Ecto neural progenitor cell (in vitro differentiated cells): ENCODE results near the gene FLT4.

Experiments
- DNase-seq: peaks from one replicate; pipeline ENCODE4 v3.0.0-alpha.2; 2018; ENCODE audit warnings: low spot score

FLT4 gene

DNA sequence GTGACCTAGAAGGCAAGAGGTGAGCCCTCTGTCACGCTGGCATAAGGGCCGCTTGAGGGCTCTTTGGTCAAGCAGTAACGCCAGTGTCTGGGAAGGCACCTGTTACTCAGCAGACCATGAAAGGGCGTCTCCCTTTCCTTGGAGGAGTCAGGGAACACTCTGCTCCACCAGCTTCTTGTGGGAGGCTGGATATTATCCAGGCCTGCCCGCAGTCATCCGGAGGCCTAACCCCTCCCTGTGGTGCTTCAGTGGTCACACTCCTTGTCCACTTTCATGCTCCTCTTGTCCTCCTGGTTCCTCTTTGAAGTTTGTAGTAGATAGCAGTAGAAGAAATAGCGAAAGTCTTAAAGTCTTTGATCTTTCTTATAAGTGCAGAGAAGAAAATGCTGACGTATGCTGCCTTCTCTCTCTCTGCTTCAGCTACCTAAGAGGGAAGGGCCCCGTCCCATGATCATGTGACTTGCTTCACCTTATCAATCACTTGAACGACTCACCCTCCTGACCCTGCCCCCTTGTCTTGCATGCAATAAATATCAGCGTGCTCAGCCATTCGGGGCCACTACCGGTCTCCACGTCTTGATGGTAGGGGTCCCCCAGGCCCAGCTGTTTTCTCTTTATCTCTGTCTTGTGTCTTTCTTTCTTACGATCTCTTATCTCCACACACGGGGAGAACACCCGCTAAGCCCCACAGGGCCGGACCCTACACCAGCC, 41.4 kb downstream of the FLT4 start:
- no peak for DNase-seq

GRCh38 chr5:180606215-180606785, 43.1 kb downstream of the FLT4 start:
- DNase-seq: no peak

GRCh38 chr5:180605554-180606214, 43.7 kb downstream of the FLT4 start:
- DNase-seq: peak; percentile 70

DNA sequence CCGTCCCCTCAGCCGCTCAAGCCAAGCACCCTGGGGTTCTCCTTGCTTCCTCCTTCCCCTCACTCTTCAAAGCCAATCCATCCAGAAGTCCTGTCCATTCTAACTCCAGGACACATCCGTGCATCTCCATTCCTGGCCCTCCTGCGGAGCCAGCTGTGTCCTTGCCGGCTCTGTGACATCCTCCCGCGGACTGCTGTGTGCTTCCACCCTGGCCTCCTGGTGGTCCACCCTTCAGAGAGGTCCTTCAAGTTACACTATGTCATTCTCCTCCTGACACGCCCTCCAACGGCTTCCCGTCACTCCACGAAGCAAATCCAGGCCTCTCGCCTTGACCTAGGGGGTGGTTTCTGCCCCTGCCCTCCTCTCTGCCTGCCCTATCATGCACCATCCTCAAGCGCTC, 45.1 kb downstream of the FLT4 start:
- DNase-seq: no peak

DNA sequence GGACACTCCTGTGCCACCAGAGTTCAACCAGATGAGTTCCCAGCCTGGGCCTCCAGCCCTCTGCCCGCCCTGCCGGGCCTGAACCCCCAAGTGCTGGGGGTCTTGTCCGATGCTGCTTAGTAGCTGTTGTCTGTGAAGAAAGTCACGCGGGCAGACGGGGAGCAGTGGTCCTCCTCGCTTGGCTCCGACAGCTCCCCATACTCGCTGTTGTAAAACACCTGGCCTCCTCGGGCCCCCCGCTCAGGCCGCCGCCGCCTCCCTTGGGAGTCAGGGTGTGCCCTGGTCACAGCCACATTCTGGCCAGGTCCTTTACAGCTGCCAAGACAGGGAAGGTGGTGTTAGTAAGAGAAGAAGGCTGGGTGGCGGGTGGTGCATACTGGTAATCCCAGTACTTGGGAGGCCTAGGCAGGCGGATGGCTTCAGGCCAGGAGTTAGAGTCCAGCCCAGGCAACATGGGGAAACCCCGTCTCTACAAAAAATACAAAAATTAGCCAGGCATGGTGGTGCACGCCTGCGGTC, 46.3 kb downstream of the FLT4 start:
- no peak for DNase-seq

DNA sequence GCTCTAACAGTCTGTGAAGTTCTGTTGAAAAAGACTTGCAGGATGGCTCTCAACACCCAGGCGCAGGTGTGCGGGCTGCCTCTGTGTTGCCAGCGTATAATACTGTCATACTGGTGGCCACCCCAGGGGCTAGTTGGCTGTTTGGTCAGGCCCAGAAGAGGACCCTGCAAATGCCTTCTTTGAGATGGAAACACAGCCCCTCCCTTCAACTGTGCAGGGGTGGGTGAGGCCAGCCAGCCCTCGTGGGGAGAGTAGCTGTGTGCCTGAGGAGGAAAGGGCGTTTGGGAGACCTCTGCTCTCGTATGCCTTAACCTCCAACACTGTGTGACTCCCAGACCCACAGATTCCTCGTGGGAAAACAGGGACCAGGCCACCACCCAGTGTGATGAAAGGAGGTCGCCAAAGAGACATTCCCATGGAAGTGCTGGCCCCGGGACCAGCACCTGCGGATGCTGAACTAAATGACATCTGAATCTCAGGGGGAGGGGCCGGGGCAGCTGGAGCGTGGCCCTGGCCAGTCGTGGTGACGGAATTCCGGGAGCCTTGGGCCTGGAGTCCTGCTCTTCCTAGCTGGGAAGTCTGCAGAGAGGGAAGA, 46.8 kb downstream of the FLT4 start:
- DNase-seq: no peak

GRCh38 chr5:180601591-180602480, 47.6 kb downstream of the FLT4 start:
- DNase-seq: no peak

DNA sequence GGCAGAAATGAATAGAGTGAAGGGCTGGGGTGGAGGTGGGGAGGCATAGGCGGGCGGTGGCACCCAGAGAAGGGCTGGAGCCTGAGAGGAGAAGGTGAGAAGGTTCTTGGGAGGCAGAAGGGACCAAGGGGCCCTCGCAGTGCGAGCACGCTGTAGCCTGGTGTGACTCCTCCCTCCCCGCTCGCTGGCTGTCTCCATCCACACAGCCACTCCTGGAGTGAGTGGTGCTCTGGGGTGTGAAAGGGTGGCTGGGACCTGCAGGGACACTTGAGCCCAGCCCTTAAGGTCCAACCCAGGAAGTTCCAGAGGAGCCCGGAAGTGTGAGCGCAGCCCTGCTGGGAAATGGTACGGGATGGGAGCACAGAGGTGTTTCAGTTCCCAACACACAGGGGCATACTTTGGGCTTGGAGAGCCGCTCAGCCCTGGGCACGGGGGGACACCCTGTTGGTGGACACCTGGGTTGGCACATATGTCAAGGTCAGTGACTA, 48.8 kb downstream of the FLT4 start:
- DNase-seq: no peak

GRCh38 chr5:180599981-180600553, 49.3 kb downstream of the FLT4 start:
- DNase-seq: no peak

DNA sequence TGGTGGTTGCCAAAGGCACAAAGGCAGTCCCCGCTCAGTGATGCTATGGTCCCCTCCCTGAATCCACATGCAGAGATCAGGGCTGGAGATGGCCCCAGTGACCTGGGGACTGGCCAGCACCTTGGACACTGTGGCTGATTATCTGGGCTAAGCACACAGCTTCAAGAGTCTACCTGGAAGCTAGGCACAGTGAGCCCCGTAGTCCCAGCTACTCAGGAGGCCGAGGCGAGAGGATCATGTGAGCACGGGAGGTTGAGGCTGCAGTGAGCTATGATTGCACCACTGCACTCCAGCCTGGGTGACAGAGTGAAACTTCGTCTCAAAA, 49.8 kb downstream of the FLT4 start:
- DNase-seq: no peak

- DNase-seq: no peak
Measured at GRCh38 chr5:180598797-180599589, 50.4 kb downstream of the FLT4 start.

DNA sequence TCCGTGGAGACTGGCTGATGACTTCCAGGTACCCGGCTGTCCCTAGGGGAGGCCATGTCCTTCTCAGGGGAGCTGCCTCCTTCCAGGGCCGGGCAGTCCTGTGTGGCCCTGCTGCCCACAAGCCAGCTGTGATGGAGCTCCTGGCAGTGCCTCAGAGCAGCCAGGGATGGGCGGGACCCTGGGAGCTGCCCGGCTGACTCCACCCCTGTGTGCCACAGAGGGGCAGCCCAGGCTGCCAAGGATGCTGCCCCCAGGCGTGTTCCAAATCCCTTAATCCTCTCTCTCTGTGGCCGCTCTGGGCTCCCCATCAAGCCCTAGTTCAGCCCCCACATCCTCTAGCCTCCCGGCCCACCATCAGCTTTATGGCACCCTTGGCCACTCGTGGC, 51.1 kb downstream of the FLT4 start:
- DNase-seq: peak; percentile 42

DNA sequence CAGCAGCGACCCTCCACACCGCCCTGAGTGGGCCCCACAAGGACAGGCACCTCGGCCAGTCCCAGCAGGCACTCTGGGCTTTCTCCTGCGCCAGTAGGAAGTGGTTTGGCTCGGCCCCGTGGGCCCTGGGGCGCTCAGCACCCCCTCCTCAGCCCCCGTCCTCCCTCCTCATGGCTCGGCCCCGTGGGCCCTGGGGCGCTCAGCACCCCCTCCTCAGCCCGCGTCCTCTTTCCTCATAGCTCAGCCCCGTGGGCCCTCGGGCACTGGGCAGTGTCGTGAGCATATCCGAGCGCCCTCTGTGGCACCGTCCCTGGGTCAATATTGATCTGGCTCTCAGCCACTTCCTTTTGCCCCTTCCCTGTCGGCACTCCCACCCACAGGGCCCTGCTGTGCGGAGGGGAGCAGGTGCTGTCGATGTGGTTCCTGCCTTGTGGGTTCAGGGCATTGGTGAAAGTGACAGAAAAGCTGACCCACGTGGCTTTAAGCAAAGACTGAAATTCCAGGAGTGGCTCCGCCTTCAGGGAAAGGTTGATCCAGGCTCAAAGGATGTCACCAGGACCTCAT, 52.6 kb downstream of the FLT4 start:
- no peak for DNase-seq

- DNase-seq: no peak
Measured at GRCh38 chr5:180596115-180596667, 53.2 kb downstream of the FLT4 start.

GRCh38 chr5:180595381-180596114, 53.9 kb downstream of the FLT4 start:
- DNase-seq: no peak

- DNase-seq: no peak
Measured at GRCh38 chr5:180595046-180595379, 54.4 kb downstream of the FLT4 start.

DNA sequence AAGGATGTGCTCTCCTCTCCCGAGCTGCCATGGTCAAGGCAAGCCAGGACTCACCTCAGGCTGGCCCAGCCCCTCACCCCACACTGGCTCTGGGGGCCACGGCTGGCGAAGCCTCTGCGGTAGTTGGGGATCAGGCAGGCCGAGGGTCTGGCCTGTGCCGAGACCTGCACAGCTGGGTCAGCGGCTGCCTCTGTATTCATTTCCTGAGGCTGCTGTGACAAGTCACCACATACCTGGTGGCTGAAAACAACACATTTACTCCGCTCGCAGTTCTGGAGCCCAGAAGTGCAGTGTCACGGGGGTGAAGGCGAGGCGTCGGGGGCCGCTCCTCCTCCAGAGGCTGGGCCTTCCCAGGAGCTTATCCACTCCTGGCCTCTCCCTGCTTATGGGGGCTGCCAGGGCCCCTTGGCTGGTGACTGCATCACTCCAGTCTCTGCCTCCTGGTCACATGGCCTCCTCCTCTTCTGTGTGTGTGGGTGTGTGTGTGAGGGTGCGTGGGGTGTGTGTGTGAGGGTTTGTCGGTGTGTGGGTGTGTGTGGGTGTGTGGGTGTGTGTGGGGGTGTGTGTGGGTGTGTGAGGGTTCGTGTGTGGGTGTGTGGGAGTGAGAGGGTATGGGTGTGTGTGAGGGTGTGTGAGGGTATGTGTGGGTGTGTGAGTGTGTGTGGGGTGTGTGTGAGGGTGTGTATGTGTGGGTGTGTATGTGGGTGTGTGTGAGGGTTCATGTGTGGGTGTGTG, 54.9 kb downstream of the FLT4 start:
- DNase-seq: peak; percentile 46

- DNase-seq: peak; percentile 36
Measured at GRCh38 chr5:180593446-180594206, 55.8 kb downstream of the FLT4 start.
